Measurements from ENCODE around the gene RCAN2.
A peak's percentile ranks its signal among the peaks of the same experiment; 100 is the strongest.

Gene RCAN2

DNA sequence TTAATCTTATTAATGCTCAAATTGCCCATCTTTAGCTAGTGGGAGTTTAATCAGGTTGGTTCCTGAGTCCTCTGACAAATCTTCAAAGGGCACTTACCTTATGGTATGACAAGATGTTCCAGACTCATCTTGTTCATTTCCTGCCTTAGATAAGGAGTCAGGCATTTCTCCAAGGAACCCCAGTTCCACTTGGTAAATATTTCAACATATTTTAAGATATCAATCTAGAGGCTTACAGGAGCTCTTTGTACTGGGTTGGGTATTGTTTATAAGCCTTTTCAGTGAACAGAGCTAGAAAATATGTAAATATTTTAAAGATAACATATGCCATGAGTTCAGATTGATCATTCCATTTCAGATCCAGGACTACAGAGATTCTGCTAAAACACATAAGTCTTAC lies 159.8 kb downstream of the RCAN2 start:
- DNase-seq, result no peak

DNA sequence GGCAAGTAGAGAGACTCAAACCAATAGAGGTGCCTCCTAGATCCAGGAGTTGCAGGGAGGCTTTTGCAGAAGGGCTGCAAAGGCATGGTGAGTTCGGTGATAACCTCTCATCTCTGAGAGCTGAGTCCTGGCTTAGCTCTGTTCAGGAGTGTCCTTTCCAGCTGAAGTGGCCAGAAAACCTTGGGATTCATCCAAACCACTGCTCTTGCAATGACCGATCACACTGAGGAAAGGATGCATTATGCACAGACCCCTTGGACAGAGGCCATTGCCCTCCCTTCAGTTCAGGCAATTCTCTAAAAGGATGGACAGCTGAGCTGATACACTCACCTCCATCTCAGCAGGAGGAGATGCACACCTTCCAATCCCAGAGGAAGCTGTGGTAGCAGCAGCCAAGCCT lies 161.7 kb downstream of the RCAN2 start:
- DNase-seq, result peak; percentile 74

DNA sequence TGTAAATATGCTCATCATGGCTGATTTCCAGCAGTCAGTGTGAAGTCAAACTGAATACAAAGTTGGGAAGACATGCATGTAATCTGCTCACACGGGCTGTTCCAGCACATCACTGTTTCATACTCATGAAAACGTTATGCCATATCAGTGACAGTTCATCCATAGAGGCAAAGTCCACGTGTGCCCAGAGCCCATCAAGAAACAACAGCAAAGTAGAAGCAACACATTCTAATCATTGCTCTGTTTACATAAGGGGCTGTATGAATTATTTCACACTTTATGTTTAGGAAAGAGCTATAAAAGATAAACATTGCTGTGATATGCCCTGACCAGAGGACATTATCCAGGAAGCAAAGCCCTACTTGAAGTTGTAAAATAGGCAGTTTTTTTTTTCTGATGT lies 163.5 kb downstream of the RCAN2 start:
- DNase-seq, result no peak

DNA sequence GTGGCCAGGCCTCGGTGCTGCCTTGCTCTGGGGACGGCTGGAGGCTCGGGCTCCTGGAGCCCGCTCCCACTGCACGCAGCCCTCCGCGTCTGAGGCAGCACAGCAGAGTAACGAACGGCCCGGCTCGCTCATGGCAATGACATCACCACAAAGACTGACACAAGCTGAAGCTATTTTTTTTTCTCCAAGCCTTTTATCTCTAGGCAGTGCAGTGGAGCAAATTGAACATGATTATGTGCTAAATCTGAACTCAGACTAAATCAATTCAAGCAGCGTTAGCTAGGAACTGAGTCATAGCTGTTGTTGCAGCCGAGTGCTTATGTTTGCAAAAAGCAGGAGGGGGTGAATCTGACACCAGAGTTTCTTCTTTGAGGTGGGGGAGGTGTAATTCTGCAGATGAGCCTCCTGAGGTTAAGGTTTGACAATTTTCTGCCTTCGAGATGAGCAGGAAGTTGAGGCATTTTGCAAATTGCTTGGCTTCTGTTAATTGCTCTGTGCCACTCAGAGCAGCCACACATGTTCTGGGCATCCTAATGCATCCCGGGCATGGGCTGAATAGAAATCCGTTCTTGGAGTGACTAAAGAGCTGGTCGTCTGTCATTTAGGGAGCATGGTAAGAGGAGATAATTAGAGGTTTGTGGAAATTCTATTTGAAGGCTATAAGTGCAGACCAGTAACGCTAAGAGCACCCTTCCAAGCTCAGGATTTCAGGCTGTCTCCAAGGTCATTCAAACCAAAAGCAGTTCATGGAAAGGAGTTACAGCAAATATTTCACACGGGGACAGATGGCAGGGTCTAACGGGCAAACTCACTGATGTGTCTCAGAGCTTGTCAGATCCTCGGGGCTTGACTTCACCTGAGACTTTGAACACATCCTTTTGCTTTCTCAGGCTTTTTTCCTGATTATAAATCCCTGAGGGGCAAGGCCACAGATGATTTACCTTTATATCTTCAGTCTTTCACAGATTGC lies 165.4 kb downstream of the RCAN2 start:
- peak; percentile 88 for DNase-seq

DNA sequence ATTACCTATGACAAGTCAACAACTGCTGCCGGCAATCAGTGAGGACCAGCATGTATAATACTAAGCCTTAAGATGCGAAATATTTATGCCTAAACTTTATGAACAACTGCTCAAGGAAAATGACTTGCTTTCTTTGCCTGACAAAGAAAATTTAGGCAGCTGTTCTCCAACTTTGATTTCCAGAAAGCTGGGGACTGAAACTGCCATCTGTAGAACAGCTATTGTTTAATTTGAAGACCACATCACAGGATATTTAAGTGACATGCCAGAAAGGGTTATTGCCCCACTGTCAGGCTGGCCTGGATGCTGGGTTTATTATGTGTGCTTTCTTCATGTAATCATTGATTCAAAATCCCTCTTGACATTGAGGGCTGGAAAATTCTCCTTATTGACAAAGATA lies 166.5 kb downstream of the RCAN2 start:
- no peak for DNase-seq

DNA sequence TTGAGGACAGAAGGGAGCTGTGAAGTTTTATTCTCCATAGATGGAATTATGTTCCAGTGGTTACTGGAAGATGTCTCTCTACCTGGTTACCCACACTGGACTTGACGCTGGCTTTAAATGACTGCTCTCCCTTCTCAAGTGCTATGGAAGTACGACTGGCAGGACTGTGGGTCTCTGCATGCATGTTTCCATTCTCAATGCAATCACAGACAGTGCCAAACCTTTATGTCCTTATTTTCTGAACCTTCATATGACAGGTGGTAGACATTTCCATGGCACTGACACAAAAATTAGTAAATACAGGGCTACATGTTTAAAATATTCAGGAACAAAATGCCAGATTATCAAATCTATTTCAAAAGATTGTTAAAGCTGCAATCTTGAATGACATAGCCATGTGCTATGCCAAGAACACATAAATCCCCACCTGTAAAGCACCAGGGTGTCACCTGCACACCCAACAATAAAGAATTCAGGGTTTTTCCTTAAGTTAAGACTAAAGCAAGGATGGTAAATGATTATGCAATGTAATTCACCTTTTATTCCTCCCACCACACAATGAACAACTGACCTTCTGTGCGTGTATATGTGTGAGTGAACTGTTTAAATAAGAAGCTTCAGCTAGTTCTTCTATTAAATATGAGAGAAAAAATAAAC lies 167.2 kb downstream of the RCAN2 start:
- DNase-seq, result no peak

DNA sequence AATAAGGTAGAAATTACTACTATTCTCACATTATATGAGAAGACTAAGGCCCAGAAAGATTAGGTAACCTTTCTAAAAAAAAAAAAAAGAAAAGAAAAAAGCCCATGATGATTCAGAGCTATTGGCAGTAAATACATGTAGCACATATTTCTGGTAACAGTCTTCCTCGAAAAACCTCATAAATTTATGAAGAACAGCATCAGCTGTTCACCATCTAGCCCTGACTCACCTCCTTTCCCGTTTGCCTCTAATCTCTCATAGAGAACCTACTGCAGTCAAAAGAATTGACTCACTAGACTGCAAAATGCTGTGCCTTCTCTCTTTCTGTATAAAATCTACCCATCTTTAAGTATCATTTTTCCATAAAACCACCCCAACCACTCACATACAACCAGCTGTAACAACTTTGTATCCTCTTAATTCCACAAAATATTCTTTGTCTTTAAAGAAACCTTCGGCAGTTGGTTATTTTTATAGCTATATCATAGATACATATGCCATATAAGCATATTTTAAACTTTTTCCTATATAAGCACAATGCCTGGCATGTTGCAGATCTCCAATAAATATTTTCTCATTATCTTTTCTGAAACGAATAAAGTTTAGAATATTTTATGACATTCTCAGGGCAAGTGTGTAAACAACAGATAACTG lies 167.8 kb downstream of the RCAN2 start:
- peak; percentile 96 for DNase-seq

DNA sequence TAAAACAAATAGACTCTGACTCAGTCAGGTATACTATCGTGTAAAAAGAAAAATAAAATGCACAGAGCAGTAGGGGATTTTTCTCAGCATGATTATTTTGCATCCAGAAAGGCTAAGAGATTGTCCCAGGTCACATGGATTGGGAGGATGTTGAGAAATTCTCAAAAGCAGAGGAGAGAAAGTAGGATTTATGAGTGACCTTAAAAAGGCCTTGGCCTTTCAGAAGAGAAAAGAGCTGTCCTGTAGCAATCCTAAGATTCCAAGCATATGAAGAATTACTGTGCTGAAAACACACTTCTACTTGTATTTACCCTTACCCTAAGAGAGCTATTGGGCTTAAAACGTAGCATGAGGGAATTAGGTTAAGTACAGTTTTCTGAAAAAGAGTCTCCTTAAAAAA lies 170.7 kb downstream of the RCAN2 start:
- DNase-seq, result peak; percentile 32

DNA sequence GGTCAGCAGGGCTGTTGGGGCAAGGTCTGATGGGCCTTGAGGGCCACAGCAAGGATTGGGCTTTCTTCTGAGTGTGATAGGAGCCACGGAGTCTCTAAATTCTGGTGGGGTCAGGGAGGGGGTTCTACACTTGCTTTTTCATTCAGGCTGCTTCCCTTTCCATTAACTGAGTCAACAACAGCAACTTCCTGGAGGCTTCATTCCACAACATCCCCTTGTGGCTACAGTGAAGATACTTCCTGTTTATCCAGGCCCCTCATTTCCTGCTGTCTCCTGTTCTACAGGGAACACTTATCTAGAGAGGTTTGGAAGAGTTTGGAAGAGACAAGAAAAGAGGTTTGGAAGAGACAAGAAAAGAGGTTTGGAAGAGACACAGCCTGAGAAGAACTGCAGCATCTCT lies 175.7 kb downstream of the RCAN2 start:
- DNase-seq, result no peak

DNA sequence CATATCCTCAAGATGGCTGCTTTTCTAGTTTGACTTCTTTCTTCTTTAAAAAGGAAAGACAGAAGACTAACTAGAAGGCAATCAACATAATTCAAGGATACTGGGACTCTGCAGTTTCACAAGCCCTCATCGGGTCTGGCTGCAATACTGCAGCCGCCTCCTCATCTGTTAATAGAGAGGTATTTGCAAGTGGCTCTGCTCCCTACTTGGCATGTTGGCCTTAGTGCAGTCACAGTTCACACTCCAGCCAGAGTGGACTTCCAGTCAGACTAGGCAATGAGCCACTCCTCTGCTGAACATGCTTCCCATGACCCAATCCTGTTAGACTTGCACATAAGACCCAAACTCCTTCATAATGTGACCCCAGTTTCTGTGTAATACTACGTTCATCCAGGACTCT lies 178.6 kb downstream of the RCAN2 start:
- no peak for DNase-seq

DNA sequence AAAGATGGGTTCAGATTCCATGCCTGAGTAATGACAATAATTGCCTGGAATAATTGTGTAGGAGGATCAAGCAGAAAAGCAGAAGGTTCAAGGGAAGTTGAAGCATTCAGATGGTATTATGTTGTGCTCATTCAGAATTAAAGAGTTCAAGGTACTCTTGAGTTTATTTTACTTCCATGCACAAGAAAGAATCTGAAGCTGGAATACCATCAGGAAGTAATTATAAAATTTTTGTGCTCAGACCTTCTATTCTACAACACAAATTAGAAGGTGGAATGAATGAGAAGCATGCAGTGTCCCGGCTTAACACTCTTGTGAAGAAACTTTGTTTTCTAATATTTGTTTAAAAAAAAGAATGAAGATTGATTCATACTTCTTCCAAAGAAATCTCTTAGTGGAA lies 181.1 kb downstream of the RCAN2 start:
- DNase-seq, result peak; percentile 6

DNA sequence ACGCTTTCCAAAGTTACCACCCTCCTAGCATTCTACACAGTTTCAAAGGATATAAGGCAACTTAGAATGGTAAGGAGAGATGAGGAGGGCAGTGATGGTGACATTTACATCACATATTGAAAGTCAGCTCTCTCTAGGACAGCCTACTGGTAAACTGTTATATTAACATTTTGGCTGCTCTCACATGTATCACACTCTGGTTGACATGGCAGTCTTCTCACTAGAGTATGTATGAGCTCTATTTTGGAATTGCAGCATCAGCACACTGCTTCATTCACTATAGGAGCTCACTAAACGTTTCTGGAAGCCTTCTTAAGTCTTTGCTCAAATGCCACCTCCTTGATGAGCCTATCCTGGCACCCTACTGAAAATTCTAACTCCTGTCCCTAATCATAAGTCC lies 184.8 kb downstream of the RCAN2 start:
- DNase-seq, result no peak

DNA sequence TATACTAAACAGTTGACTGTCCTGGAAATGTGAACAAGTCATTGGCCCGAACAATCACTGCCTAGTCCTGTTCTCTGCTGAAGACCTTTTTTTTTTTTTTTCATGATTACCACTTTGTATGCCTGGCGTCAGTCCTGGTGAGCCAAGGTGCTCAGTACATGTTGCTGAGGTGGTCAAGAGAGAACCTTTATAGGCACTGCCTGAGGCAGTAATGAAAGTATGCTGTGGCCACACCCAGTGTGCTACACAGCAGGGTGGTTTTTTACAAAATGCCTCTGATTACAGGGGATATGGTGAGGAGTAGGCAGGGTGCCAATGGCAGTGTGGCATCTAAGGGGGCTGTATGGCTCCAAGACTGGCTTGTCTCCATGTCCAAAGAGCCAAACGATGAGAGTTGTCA lies 185.4 kb downstream of the RCAN2 start:
- DNase-seq, result no peak

DNA sequence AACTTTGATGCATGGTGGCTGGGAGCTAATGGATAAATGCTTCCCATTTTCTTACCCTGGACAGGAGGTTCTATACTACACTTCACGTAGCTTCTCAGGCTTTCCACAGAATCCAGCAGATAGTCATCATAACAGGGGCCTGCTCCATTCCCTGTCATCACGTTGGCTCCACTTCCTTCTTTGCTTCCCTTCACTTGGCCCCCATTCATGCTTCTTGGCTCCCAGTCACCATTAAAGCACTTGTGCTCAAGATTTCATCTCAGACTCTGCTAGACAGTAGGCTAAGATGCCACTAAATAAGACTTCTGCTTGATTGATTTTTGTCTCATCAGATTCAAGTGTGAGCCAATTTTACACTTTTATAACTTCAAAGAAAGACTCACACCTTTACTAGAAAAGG lies 186.0 kb downstream of the RCAN2 start:
- DNase-seq, result no peak

DNA sequence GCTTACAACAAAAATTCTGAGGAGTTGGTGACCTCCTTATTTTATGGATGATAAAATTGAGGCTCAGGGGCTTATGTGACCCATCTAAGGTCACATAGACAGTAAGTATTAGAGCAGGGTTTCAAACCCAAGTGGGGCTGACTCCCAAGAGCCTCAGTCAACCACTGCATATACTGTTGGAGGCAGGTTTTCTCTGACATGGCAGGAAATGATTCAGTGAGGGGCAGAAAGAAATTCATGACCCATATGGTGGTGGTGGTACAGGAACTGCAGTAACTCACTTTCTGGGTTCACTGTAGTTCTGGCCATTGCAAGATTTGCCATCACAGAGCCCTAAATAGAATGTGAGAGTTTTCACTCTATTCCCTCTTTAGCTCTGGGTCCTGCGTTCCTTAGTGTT lies 188.4 kb downstream of the RCAN2 start:
- DNase-seq, result no peak

DNA sequence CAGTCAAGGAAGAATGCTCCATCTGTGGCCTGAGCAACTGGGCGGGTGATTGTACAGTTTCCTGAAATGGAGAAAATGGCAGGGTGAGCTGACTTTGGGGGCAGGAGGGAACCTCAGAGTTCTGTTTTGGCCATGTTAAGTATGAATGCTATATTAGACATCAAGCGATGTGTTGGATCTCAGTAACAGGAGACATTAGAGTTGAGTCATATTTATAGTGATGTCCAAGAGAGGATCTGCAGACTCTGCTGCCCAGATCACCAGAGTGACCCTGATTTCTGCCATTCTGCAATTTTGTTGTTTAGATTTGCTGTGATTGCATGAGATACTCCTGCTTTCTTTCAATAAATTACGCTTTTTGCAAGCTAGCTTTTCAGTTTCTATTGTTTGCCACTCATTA lies 189.1 kb downstream of the RCAN2 start:
- no peak for DNase-seq

DNA sequence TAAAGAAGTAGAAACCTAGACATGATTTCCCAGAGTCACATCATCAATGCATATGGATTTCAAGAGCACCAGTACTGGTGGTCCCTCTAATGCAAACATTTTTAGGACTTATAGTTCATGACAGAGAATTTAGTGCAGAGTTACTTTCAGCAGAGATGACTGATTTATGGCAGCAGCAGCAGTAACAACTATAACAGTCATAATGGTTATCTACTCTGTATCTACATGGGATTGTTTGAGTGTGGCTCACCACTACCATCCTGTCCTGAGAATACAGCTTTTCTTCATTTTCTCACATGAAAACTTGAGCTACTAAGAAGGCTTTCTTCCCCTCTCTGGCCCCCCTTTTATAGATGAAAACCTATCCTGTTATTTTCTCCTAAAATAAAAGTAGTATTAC lies 192.0 kb downstream of the RCAN2 start:
- DNase-seq, result no peak

DNA sequence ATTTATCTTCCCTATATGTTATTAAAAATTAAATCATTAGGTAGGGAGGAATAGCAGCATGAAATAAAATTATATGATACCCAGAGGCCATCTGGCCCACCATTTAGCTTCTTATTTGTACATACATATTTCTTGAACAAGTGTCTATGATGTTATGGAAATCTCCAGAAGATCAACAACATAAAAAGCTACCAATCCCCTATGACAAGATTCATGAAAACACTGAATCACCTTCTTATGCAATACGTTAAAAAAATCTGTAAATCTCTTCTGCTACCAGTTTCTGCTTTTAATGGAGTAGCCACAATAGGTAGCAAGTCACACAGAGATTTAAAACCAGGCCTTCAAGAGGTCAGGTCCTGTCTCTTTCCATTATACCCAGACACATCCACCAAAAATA lies 194.7 kb downstream of the RCAN2 start:
- no peak for DNase-seq

DNA sequence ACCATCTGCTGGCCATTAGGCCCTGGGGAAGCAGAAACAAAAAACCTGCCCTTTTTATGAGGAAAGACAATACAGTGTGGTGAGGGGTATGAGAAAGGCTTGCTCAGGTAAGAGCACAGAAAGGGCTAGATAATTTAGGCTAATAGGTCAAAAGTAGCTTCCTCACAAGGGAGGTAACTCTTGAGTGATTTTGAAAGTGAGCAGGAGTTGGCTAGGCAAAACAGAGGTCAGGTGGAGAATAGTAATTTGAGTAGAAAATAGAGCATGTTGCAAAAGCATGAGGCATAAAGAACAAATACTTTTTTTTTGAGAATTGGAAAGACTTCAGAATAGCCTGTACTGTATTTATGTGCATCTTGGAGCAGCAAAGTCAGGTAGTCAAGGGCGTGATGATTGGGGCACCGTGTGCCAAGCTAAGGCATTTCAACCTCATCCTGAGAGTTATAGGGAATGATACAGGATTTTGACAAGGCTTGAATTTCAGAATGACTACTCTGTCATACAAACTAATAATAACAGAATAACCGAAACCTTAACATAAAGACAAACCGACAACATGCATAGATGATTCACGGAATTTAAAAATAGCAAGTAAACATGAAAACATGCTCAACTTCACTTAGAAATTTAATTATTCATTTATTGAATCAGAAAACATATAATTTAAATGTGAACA lies 197.5 kb downstream of the RCAN2 start:
- no peak for DNase-seq

DNA sequence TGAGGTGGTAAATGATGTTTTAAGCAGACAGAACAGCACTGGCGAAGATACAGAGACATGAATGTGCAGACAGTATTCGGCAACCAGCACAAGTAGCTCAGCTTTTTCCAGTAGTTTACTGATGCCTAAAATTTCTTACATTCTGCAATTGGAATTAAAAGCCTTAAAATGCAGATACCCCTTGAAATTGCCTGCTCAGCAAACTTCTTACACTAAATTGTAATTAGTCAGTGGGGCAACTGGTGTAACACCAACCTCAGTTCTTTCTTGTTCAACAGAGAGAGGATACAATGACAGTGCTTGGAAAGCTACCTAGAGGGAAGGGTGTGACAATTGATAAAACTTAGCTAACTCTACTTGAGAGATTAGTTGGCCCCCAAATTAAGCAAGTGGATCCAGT lies 199.4 kb downstream of the RCAN2 start:
- no peak for DNase-seq

DNA sequence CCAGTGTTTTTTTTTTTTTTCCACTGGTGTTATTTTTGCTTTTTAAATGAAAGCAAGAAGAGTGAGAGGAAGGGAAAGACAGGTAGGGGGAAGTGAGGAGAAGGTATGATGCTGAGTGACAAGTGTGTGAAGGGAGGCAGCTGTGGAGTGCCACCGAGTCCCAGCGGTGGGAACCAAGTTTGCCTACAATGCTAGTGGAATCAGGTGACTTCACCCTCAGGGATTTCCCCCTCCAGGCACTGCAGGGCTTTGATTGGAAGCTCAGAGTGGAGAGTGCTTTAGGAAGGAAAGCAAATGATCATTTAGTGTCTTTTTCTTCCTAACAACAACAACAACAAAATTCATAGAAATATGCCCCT lies 200.0 kb downstream of the RCAN2 start:
- DNase-seq, result no peak

DNA sequence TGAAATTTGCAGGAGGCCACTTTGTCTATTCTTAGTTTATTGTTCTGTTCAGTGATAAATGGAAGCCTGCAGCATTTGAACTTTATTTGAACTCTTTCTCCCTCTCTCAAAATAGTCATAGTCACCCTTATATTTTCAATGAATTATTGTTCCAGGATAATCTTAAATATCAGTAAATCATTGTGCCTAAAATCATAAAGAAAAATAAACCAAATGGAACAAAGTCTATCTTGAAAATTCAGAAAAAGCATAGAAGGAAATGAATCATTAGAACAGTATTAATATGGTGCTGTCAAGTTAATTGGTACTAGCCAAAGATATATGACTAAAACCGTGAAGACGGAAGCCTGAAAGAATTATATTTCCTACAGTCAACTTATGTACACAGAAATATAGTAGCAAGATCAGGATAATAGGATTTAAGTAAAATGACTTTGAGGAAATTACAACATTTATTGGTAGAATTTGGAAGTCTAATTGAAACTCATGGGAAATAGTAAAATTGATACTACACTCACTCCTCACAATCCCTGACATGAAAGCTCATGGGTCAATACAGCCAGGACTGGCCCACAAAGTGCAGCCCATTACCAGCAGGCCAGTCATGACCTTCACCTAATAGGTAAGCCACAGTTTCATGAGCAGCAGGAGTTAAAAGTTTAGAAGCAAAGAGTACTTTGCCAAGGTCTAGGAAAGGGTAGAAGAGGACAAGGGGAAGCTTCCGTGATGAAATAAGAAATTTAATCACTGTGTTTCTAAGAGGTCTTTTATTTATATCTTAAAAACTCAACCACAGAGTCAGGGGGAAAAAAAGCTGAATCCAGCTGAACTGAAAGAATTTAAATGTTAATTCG lies 200.6 kb downstream of the RCAN2 start:
- DNase-seq, result no peak
